OCI-LY7 (cell line): ENCODE results near the gene MED31.

Source experiments
- EZH2phosphoT487 ChIP-seq: fragments of 200-600 bp; sonication (generic); IDR thresholded peaks from 2 replicates; pipeline ENCODE4 v1.6.1; 2018; ENCODE audit warnings: low read depth, borderline replicate concordance, mild to moderate bottlenecking, mixed run types, antibody characterized with exemption, low read length, moderate library complexity, mixed read lengths
- TF ChIP-seq, protein P1 (sequence below): fragments of 200-600 bp; sonication (generic); conservative IDR thresholded peaks from 2 replicates; pipeline ENCODE4 v1.5.1; 2014; ENCODE audit warnings: mild to moderate bottlenecking, antibody characterized with exemption, low read length, moderate library complexity, mixed read lengths

DNA sequence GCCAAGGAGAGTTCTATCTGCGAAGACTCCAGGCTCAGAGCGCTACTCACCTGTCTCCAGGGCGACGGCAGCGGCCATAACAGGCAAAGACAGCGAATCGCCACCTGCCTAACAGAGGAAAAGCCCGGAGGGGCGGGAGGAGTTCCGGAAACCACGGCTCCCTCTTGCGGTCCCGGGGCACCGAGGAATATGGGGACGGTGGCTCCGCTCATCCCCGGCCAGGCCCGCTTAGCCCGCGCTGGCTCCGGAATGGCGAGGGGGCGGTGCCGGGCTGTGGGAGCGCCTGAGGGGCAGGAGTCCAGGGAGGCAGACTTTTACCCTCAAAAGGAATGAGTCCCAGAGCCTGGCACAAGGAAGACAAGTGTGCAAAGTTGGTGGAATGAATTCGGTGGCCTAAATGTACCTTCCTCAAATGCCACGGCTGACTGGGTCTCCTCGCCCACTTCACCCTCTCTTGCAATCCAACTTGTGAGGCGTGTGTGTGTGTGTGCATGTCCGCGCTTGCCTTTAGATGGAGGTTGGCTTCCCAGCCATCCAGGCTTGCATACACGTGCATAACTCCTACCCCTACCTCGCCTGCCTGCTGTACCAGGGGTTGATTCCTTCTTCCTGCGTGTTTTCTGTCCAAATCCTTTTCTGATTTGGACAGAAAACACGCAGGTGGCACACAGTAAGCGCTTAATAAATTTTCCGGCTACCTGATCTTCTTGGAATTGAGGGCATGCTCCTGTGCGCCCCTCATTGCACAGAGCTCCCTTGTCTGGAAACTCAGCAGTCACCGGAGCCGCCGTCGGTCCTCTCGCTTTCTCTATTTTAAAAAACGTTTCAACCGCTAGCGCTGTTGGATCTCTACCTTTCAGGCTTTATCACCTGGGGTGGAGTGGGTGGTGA, 3.7 kb upstream of the MED31 start:
- TF ChIP-seq, protein P1, sequence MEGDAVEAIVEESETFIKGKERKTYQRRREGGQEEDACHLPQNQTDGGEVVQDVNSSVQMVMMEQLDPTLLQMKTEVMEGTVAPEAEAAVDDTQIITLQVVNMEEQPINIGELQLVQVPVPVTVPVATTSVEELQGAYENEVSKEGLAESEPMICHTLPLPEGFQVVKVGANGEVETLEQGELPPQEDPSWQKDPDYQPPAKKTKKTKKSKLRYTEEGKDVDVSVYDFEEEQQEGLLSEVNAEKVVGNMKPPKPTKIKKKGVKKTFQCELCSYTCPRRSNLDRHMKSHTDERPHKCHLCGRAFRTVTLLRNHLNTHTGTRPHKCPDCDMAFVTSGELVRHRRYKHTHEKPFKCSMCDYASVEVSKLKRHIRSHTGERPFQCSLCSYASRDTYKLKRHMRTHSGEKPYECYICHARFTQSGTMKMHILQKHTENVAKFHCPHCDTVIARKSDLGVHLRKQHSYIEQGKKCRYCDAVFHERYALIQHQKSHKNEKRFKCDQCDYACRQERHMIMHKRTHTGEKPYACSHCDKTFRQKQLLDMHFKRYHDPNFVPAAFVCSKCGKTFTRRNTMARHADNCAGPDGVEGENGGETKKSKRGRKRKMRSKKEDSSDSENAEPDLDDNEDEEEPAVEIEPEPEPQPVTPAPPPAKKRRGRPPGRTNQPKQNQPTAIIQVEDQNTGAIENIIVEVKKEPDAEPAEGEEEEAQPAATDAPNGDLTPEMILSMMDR: no peak
- no peak for TF ChIP-seq EZH2phosphoT487
